GM18951 (cell line): ENCODE data around the gene RARA.

Experiments used
- POLR2A ChIP-seq: IDR thresholded peaks from 4 replicates; pipeline ENCODE4 v1.6.1; 2011; ENCODE audit warnings: mild to moderate bottlenecking; ENCODE audit not compliant: insufficient read length, insufficient read depth; ENCODE audit errors: extremely low read depth
- in situ Hi-C: fragments of 300-500 bp; cut with MboI; formaldehyde crosslinking; loops from one replicate; pipeline ENCODE4 v1.12.0; 2022; ENCODE audit warnings: low sequenced_read_pairs, mixed read lengths, inconsistent platforms; ENCODE audit not compliant: unreplicated experiment

The RARA gene

DNA sequence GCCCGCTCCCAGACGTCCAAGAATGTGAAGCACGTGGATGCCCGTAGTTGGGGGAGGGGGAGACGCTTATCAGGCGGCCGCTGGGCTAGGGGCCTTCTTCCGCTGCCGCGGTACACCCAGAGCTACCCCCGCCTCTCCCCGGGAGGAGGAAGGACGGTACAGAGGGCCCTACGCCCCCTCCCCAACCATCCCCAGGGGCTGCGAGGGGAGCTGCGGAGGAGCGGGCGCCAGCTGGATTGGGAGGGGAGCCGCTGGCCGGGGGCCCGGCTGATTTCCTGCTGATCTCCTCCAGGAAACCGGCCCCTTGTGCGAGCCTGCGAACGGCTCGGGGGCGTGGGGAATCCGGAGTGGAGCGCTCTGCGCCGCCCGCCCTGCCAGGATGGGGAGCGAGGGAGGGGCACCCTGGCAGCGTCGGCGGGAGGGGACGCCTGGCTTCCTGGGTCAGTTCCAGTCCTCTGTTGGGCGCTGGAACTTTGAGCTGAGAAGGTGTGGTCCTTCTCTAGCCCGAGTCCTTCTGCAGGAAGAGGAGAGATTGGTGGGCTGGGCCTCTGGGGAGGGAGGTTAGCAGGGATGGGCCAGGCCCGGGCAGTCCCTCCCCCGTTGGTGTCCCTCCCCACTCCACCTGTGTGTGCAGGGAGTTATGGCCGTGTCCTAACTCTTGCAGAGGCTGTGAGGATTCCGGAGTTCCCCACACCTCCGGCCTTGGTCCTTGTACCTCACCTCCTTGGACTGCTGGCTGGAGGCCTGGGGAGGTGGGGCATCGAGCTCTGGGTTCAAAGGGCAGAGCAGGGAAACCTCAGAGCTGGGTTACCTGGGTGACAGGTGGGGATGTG lies 36.4 kb downstream of the RARA start:
- TF ChIP-seq POLR2A: no peak
- in situ Hi-C loops: no loop called here

DNA sequence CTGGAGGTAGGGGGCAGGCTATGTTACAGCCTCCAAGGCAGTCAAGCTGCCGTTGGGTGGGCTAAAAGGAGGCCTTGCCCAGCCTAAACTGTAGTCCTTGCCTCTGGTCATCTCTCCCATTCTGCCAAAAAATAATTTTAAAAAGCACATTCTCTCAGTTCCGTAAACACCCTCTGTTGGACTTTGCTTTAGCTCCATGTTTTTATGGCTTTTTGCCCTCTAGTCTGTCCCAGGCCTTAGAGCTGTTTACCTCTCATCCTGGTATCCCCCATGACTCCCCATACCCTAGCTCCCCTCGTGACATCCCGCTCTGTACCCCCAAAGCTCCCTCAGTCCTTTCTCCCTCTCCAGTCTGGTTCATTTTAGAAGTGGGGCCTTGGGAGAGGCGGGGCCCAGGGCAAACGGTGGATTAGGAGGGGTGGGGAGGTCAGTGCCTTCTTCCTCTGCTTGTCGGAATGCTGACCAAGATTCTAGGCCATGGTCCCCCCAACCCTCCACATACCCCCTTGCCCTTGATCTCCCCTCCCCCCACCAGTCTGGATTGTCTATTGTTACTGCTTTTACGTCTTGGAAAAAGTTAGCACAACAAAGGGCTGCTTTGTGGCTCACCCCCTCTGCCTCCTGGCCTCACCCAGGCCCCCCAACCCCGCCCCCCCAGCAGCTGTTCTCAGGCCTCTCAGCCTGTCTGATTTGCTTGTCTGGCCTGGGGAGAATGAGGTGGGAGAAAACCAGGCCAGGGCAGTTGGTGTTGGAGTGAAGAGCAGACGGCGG lies 37.2 kb downstream of the RARA start:
- TF ChIP-seq POLR2A: no peak
- in situ Hi-C loops: no loop called here

DNA sequence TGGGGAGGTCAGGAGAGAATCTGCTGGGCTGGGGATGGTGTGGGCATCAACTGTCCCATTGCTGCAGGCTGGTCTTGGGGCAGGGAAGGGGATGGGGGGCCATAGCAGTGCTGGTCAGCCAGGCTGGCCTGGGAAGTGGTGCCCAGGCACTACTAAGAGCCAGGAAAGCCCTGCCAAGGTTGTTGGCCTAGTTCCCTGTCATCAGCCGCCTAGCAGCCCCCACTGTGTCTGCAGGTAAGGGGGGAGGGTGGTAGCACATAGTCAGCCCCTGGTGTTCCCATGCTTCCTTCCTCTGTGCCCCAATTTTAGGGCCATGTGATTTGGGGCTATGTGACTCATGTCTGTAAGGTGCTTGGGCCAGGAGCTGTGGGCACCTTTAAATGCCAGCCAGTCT lies 37.8 kb downstream of the RARA start:
- in situ Hi-C loops: no loop called here
- no peak for TF ChIP-seq POLR2A

DNA sequence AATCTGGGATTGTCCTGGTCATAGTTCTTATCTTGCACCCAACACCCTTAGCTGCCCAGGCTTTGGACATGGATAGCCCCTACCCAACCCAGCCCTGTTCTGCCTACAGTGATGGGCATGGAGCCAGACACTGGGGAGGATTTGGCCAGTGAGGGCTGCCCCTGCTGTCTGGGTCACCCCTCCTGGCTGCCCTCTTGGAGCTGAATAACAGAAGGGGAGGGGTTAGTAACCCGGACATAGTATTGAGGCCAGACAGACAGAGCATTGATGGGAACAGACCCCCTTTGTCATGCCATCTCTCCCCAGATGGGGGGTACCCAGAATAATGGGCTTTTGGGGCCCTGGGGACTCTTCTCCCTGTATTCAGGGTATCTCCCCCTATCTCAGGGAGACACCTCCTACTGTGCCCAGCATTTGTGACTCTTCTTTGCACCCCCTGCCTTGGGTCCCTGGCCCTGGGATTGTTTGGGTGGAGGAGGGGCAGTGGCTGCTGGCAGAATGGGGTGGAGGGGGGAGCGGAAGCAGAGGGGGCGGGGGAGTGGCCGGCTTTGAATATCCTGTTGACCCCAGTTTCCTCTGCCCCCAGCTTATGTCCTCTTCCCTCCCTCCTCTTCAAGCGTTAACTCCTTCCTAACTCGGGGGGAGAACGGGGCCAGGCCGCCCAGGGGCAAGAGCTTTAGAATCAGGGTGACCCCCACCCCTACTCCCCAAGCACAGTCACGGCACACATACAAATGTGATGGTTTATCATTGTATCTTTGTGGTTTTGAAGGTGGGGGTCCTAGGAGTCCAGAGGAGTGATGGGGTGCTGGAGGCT lies 38.5 kb downstream of the RARA start:
- in situ Hi-C loops: no loop called here
- no peak for TF ChIP-seq POLR2A

DNA sequence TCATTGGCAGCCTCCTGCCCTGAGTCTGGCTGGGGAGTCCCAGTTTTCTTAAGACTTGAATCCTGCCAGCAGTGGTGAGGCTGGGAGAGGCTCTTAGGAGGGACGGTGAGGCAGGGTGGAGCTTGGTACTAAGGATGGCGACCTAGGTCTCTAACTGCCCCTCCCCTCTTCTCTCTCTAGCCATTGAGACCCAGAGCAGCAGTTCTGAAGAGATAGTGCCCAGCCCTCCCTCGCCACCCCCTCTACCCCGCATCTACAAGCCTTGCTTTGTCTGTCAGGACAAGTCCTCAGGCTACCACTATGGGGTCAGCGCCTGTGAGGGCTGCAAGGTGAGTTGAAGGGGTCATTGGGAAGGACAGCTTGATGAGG lies 39.1 kb downstream of the RARA start:
- in situ Hi-C loops: no loop called here
- TF ChIP-seq POLR2A: no peak

DNA sequence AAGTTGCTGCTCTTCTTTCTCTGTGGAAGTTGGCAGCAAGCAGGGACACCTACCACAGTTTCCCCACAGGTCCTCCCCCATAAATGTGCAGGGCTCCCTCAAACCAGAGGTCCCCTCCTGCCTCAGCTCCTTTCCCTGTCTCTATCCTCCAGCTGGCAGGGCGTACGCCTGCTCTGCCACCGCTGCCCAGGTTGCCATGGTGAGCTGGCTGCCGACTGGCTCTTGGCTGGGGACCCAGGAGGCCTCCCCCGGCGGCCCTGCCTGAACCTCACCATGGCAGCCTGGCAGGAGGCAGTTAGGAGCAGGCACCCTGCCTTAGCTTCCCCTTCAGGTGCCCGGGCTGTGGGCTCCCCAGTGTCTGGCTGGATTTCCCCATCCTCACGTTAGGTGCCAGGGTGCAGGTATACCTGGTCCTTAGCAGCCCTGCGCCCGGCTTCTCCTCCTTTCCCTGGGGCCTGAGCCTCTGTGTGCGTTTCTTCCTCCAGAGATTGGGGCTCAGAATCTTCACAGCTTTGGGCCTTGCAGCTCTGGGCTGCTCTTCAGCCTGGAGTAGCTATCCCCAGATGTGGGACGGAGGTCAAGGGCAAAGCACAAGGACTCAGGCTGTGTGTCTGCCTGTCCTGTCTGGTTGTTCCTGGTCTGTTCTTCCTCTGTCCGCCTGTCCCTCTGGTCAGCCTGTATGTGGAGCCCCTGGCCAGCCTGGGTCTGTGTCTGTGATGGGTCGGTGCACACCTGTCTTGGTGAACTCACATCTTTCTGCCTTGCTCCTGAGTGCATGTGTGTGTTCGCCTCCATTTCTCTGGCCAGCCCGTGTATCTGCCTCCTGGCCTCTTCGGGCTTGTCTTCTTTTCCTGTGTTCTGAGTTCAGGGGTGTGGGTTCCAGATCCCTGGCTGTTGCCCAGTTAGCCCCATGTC lies 39.8 kb downstream of the RARA start:
- TF ChIP-seq POLR2A: no peak
- in situ Hi-C loops: no loop called here

DNA sequence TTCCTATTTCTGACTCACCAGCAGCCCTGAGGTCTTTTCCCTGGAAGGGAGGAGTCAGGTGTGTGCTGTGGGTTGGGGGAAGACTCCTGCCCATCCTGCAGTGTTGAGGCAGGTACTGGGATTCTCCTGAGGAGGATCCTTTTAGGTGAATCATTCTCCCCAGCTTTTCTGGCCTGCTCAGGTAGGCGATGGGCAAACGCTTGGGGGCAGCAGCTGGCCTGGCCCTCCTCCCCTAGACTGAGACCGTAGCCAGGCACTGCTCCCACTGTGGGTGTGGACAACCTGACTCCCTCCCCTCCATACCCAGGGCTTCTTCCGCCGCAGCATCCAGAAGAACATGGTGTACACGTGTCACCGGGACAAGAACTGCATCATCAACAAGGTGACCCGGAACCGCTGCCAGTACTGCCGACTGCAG lies 40.5 kb downstream of the RARA start:
- in situ Hi-C loops: no loop called here
- no peak for TF ChIP-seq POLR2A

DNA sequence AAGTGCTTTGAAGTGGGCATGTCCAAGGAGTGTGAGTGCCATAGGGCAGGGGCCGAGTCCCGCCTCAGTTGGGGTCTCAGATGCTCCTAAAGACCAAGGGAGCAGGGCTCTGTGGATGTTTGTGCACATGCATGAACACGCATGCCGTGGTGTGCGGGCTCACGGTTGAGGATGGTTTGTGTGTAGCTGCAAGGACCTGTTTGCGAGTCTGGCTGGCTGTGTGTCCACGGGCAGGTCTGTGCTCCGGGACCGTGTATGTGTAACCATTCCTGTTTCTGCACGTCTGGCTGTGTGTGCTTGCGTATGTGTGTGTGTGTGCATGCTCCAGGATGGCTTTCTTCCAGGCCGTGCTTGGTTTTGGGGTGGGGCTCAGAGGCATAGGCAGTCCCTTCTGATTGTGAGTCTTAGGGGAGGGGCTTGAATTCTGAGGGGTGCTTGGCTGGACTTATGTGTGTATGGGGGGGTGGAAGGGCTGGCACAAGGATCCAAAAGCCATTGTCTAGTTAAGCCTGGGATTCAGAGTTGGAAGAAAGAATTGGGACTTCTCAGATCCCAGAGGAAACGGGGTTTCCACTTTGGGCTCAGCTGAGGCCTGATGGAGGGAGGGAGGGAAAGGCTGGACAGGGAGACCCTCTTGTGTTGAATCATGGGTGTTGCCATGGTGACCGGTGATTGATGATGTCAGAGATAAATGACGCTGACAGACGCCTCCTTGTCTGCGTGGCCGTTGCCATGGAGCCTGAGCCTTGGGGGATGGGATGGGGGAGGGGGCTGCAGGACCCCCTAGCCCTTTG lies 41.1 kb downstream of the RARA start:
- in situ Hi-C loops: loop anchor here (5.0 kb wide), 1 partner anchor 48 kb away; no protein-coding TSS in a partner anchor
- TF ChIP-seq POLR2A: no peak

DNA sequence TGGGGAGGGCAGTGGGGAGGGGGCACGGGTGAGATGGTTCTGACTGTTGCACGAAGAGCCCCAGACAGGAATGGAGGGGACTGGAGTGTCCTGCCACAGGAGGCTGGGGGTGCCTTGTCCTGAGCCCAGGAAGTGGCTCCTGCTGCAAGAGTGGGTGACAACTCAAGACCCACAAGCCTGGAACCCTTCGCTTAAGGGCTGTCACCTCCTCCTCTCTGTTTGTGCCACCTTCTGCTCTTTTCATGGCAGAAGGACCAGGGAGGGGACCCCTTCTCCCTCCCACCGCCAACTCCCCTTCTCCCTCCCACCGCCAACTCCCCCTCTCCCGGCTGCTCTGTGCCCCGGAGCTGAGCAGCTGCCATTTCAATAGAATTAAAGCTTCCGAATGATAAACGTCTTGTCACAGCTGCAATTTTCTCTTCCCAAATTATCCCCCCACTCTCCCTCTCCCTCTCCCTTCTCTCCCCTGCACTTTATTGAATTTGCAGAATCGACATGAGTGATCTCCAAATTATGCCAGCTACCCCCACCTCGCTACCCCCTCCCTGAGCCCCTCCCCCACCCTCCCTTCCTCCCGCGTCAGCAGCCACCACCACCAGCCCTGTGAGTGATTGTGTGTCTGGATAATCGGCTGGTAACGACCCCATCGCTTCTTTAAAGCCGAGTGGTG lies 41.8 kb downstream of the RARA start:
- in situ Hi-C loops: loop anchor here (5.0 kb wide), 1 partner anchor 49 kb away; no protein-coding TSS in a partner anchor
- no peak for TF ChIP-seq POLR2A

DNA sequence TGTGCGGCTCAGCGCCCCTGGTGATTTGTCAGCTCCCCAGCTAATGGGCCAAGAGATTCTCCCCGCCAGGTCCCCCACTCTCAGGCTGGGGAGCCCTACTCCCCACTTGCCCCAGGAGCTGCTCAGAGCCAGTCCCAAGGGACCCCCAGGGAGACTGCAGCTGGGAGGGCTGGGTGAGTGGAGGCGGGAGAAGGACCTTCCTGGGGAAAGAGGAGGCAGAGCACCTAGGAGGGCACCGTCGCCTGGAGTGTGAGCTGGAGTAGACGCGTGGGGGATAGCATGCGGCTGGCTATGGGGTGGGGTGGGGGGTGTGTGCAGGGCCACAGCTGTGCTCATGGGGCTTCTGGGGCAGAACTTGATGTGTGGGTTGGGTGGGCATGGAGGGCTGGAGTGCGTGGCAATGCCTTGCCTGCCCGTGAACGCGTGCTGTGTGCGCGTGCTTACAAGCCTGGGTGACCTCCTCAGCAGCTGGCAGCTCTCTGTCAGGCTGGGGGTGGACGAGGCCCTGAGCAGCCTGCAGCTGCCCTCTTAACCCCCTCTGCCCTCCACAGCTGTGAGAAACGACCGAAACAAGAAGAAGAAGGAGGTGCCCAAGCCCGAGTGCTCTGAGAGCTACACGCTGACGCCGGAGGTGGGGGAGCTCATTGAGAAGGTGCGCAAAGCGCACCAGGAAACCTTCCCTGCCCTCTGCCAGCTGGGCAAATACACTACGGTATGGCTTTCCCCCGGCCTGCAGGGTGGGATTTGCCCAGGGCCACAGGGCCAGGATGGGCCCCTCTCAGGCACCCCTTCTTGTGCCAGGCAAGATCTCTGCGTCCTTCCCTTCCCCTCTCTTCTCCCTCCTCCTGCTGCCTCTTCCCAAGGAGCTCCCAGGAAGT lies 42.6 kb downstream of the RARA start:
- in situ Hi-C loops: loop anchor here (5.0 kb wide), 1 partner anchor 49 kb away; no protein-coding TSS in a partner anchor

DNA sequence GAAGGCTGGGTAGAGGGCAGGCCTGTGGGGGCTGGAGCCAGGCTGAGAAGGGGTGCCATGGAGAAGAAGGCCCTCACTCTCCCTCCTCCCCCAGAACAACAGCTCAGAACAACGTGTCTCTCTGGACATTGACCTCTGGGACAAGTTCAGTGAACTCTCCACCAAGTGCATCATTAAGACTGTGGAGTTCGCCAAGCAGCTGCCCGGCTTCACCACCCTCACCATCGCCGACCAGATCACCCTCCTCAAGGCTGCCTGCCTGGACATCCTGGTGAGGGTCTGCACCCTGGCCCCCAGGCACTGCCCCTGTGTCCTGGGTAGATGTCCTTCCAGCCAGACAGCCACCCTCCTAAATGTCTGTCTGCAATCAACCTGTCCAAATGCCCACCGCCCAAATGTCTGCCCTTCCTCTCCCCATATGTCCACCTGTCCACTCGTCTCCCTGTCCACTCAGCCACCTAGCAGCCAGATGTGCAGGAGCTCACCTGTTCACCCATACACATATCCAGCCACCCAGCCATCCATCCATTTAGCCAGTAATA lies 43.3 kb downstream of the RARA start:
- in situ Hi-C loops: loop anchor here (5.0 kb wide), 1 partner anchor 50 kb away; no protein-coding TSS in a partner anchor
- TF ChIP-seq POLR2A: no peak

More for the DNA sequence above, 42.6 kb downstream of the RARA start:
- TF ChIP-seq POLR2A: no peak
